HepG2 (cell line): ENCODE measurements around the gene ZNRF4. TPM values are rescaled to one million over a fixed set of nuclear protein-coding genes. Genes with fewer than 3 reads are reported as not detected.

Source experiments
- AHR ChIP-seq: IDR thresholded peaks from 2 replicates; pipeline ENCODE4 v1.6.1; 2018; ENCODE audit warnings: missing genetic modification reagents, missing compliant biosample characterization
- JUN ChIP-seq: sonication (generic); formaldehyde crosslinking; IDR thresholded peaks from 2 replicates; pipeline ENCODE4 v1.4.0; 2020; ENCODE audit warnings: mild to moderate bottlenecking, missing genetic modification reagents
- KLF12 ChIP-seq: sonication (generic); formaldehyde crosslinking; IDR thresholded peaks from 2 replicates; pipeline ENCODE4 v1.4.0; 2020; ENCODE audit warnings: missing genetic modification reagents, borderline replicate concordance
- MTA3 ChIP-seq: sonication (generic); formaldehyde crosslinking; IDR thresholded peaks from 2 replicates; pipeline ENCODE4 v1.4.0; 2020; ENCODE audit warnings: missing genetic modification reagents
- PCBP1 ChIP-seq: fragments of 200-400 bp; formaldehyde crosslinking; IDR thresholded peaks from 2 replicates; pipeline ENCODE4 v1.6.1; 2017; ENCODE audit warnings: mild to moderate bottlenecking, low read depth, low read length, borderline replicate concordance
- SRF ChIP-seq: IDR thresholded peaks from 2 replicates; pipeline ENCODE4 v1.6.1; 2011; ENCODE audit warnings: mild to moderate bottlenecking, low read depth, low read length, moderate library complexity
- TAF15 ChIP-seq: fragments of 200-400 bp; formaldehyde crosslinking; IDR thresholded peaks from one replicate; pipeline ENCODE4 v1.6.1; 2018; ENCODE audit warnings: mild to moderate bottlenecking, low read depth, low read length; ENCODE audit not compliant: poor library complexity, severe bottlenecking
- U2AF1 ChIP-seq: fragments of 200-400 bp; formaldehyde crosslinking; optimal IDR thresholded peaks from 2 replicates; pipeline ENCODE3; 2017; ENCODE audit warnings: mild to moderate bottlenecking, low read depth, low read length
- ZNF17 ChIP-seq: sonication (generic); formaldehyde crosslinking; IDR thresholded peaks from 2 replicates; pipeline ENCODE4 v1.5.0; 2020; ENCODE audit warnings: mild to moderate bottlenecking, missing genetic modification reagents
- ZNF24 ChIP-seq: fragments of 450-650 bp; IDR thresholded peaks from 2 replicates; pipeline ENCODE4 v1.6.1; 2017; ENCODE audit warnings: antibody characterized with exemption, mild to moderate bottlenecking
- ZNF296 ChIP-seq: sonication (generic); formaldehyde crosslinking; conservative IDR thresholded peaks from 2 replicates; pipeline ENCODE4 v1.5.0; 2020; ENCODE audit warnings: mild to moderate bottlenecking, missing genetic modification reagents
- ZNF629 ChIP-seq: sonication (generic); formaldehyde crosslinking; conservative IDR thresholded peaks from 2 replicates; pipeline ENCODE4 v1.5.0; 2020; ENCODE audit warnings: missing genetic modification reagents
- polyA plus RNA-seq, 8 experiments: library from polyadenylated mRNA; depleted of rRNA in 3 of 8; stranded (reverse) in 7 of 8; unstranded in 1 of 8; fragments of >200 nt; fragmentation: Illumina TruSeq in 4 of 8; extraction: Trizol in 4 of 8; gene quantifications; 2 replicates each; pipeline versions ENCODE4 v1.2.1 to v1.2.3, GENCODE V29; 2011 to 2016; ENCODE audit warnings: low read depth in 4 of 8, missing spikeins in 1 of 8, mixed read lengths in 1 of 8; ENCODE audit not compliant: insufficient read depth in 1 of 8
- total RNA-seq, 5 experiments: library from RNA; depleted of rRNA; stranded (reverse); fragments of >200 nt; fragmentation: Illumina TruSeq; extraction: Trizol; gene quantifications; 2 replicates each; pipeline ENCODE4 v1.2.3, GENCODE V29; 2016; ENCODE audit warnings: low read depth in 1 of 5
- TF ChIP-seq, protein P1 (sequence below): sonication (generic); formaldehyde crosslinking; conservative IDR thresholded peaks from 2 replicates; pipeline ENCODE4 v1.4.0; 2020; ENCODE audit warnings: missing genetic modification reagents
- TF ChIP-seq, protein P2 (sequence below): IDR thresholded peaks from 2 replicates; pipeline ENCODE4 v1.6.1; 2016
- TF ChIP-seq, protein P3 (sequence below): sonication (generic); formaldehyde crosslinking; IDR thresholded peaks from 2 replicates; pipeline ENCODE4 v1.5.0; 2020; ENCODE audit warnings: mild to moderate bottlenecking, missing genetic modification reagents
- TF ChIP-seq, protein P4 (sequence below): sonication (generic); formaldehyde crosslinking; IDR thresholded peaks from 2 replicates; pipeline ENCODE4 v1.9.0; 2022; ENCODE audit warnings: missing genetic modification reagents, mild to moderate bottlenecking, borderline replicate concordance
- TF ChIP-seq, protein P5 (sequence below): sonication (generic); formaldehyde crosslinking; IDR thresholded peaks from 2 replicates; pipeline ENCODE4 v1.5.1; 2020; ENCODE audit warnings: missing genetic modification reagents, mild to moderate bottlenecking, borderline replicate concordance
- TF ChIP-seq, protein P6 (sequence below): sonication (generic); formaldehyde crosslinking; IDR thresholded peaks from 2 replicates; pipeline ENCODE4 v1.4.0; 2020; ENCODE audit warnings: missing genetic modification reagents

Gene ZNRF4
- total and polyA plus RNA-seq, 2 of the 13 experiments (the other 11 are each of a cell fraction or from before 2014, with no cell fraction given) = not detected

DNA sequence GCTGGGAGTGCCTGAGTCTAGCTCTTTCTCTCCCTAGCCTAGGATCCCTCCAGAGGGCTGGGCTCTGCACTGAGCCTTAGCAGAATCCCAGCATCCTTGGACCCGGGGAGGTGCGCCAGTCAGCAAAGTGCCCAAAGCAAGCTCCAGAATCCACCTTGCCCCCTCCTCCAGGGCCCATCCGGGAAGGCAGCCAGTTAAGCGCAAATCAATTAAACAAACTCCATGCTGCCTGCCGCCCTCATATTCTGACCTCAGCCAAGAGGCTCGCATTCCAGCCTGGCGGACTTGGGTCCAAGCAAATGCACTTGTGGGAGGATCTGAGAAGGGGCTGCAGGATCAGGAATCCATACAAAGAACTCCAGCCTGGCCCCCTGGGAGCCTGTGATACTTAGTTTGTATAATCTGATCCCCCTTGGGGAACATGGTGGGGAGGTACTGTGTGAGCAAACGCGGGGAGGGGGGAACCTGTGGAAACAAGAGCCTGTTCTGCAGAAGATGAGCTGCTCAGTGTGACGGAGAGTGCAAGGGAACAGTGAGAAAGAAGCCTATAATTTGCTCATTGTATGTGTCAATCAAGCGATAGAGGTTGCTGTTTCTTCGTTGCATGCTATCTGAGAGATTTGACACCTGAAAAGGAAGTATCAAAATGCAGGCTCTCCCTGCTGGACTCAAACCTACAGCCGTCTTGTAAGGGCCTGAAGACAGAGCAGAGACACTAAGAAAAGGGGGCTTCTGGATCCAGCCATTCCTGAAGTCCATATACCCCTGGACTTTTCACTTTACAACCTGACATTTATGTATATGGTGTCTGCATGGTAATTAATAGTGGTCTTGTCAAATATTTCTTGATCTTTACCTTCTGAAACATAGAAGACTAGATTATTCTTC is 29.4 kb downstream of the ZNRF4 start (continued):
- TF ChIP-seq, protein P1, sequence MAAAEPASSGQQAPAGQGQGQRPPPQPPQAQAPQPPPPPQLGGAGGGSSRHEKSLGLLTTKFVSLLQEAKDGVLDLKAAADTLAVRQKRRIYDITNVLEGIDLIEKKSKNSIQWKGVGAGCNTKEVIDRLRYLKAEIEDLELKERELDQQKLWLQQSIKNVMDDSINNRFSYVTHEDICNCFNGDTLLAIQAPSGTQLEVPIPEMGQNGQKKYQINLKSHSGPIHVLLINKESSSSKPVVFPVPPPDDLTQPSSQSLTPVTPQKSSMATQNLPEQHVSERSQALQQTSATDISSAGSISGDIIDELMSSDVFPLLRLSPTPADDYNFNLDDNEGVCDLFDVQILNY (CRISPR knock-in tag) = no peak
- TF ChIP-seq, protein P2, sequence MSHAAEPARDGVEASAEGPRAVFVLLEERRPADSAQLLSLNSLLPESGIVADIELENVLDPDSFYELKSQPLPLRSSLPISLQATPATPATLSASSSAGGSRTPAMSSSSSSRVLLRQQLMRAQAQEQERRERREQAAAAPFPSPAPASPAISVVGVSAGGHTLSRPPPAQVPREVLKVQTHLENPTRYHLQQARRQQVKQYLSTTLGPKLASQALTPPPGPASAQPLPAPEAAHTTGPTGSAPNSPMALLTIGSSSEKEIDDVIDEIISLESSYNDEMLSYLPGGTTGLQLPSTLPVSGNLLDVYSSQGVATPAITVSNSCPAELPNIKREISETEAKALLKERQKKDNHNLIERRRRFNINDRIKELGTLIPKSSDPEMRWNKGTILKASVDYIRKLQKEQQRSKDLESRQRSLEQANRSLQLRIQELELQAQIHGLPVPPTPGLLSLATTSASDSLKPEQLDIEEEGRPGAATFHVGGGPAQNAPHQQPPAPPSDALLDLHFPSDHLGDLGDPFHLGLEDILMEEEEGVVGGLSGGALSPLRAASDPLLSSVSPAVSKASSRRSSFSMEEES (CRISPR knock-in tag) = no peak
- TF ChIP-seq ZNF296 (no peak), AHR (CRISPR knock-in tag) (no peak), ZNF24 (no peak), TAF15 (no peak), U2AF1 (no peak), KLF12 (CRISPR knock-in tag) (no peak), ZNF629 (CRISPR knock-in tag) (no peak), MTA3 (CRISPR knock-in tag) (no peak), SRF (no peak), PCBP1 (no peak), ZNF17 (no peak), JUN (no peak)
- TF ChIP-seq, protein P3, sequence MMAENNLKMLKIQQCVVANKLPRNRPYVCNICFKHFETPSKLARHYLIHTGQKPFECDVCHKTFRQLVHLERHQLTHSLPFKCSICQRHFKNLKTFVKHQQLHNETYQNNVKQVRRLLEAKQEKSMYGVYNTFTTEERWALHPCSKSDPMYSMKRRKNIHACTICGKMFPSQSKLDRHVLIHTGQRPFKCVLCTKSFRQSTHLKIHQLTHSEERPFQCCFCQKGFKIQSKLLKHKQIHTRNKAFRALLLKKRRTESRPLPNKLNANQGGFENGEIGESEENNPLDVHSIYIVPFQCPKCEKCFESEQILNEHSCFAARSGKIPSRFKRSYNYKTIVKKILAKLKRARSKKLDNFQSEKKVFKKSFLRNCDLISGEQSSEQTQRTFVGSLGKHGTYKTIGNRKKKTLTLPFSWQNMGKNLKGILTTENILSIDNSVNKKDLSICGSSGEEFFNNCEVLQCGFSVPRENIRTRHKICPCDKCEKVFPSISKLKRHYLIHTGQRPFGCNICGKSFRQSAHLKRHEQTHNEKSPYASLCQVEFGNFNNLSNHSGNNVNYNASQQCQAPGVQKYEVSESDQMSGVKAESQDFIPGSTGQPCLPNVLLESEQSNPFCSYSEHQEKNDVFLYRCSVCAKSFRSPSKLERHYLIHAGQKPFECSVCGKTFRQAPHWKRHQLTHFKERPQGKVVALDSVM (CRISPR knock-in tag) = no peak
- TF ChIP-seq, protein P4, sequence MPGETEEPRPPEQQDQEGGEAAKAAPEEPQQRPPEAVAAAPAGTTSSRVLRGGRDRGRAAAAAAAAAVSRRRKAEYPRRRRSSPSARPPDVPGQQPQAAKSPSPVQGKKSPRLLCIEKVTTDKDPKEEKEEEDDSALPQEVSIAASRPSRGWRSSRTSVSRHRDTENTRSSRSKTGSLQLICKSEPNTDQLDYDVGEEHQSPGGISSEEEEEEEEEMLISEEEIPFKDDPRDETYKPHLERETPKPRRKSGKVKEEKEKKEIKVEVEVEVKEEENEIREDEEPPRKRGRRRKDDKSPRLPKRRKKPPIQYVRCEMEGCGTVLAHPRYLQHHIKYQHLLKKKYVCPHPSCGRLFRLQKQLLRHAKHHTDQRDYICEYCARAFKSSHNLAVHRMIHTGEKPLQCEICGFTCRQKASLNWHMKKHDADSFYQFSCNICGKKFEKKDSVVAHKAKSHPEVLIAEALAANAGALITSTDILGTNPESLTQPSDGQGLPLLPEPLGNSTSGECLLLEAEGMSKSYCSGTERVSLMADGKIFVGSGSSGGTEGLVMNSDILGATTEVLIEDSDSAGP = peak; percentile 45; the same call in 1 of the 2 replicates
- TF ChIP-seq, protein P5, sequence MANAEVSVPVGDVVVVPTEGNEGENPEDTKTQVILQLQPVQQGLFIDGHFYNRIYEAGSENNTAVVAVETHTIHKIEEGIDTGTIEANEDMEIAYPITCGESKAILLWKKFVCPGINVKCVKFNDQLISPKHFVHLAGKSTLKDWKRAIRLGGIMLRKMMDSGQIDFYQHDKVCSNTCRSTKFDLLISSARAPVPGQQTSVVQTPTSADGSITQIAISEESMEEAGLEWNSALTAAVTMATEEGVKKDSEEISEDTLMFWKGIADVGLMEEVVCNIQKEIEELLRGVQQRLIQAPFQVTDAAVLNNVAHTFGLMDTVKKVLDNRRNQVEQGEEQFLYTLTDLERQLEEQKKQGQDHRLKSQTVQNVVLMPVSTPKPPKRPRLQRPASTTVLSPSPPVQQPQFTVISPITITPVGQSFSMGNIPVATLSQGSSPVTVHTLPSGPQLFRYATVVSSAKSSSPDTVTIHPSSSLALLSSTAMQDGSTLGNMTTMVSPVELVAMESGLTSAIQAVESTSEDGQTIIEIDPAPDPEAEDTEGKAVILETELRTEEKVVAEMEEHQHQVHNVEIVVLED (CRISPR knock-in tag) = no peak
- TF ChIP-seq, protein P6, sequence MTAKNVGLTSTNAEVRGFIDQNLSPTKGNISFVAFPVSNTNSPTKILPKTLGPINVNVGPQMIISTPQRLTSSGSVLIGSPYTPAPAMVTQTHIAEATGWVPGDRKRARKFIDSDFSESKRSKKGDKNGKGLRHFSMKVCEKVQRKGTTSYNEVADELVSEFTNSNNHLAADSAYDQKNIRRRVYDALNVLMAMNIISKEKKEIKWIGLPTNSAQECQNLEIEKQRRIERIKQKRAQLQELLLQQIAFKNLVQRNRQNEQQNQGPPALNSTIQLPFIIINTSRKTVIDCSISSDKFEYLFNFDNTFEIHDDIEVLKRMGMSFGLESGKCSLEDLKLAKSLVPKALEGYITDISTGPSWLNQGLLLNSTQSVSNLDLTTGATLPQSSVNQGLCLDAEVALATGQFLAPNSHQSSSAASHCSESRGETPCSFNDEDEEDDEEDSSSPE (CRISPR knock-in tag) = 0 out of 2 replicates have a peak, but pooled peaks have one; percentile 16
